ENCODE data around the gene CRYBA2.

The CRYBA2 gene

DNA sequence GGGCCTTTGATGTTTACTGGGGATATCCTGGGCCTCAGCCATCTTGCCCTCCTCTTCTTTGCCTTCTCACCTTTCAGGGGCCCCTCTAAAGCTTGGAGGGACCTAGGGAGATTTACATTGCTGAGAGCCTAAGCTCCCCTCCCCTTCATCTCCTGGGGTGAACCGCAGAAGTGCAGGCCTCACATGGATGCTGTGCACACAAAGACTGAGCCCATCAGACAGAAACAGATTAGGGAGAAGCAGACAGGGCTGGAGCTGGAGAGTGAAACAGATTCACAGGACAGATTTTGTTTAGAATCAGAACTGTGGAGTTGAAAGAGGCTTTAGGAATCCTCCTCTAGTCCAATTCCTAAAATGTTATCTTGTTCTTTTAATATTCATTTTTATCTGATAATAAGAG is 37.2 kb downstream of the CRYBA2 start:
- DNase-seq (ENCODE audit: low read depth, low spot score), result no peak

DNA sequence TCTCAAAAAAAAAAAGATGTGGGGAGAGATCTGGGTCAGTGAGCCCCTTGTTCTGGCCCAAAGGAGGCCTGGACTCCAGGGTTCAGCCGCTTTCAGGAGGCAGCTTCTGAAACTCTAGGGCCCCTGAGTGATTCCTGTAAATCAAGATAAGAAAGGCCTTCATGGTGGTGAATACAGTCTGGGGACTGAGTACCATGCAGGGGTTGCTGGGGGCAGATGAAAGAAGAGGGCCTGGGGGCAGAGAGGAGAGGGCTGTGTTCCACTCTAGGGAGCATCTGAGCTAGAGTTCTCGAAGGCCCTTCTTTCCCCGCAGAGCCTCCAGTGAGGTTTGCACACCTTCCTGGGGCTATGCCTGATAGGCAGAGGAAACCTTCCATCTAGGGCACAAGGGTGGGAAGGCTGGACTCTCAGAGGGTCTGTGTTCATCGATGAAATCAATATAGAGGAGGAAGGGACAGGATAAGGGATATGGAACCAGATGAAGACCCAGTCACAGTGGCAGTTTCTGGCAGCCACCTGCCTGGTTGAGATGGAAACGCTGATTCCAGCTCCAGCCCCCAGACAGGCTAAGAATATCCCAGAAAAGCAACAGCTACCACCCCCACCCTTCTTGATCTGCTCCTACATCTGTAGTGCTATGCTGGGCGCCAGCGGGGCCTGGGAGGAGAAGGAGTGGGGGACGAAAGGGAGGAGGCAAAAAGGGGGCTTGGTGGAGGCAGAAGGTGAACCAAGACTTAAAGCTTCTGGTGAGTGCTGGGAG is 38.5 kb downstream of the CRYBA2 start:
- DNase-seq (ENCODE audit: low read depth, low spot score), result no peak

DNA sequence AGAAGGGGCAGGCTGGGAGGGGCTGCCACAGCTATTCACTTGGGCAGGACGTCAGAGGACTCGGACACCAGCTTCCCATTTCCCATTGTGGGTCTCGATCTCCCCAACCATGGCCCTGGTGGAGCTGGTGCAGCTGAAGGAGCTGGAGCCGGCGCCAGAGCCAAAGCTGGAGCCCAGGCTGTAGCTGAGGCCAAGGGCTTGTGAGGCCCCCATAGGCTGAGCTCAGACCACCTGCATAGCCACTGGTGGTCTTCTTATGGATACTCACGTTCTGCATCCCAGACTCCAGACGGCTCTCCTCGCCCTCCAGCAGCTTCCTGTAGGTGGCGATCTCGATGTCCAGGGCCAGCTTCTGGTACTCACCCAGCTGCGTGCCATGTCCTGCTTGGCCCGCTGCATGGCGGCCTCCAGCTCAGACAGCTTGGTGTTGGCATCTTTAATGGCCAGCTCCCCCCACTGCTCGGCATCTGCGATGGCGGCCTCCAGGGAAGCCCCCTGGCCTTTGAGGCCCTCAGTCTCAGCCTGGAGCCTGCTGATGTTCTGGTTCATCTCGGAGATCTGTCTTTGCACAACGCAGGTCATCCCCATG is 39.8 kb downstream of the CRYBA2 start:
- DNase-seq (ENCODE audit: low read depth, low spot score), result no peak

DNA sequence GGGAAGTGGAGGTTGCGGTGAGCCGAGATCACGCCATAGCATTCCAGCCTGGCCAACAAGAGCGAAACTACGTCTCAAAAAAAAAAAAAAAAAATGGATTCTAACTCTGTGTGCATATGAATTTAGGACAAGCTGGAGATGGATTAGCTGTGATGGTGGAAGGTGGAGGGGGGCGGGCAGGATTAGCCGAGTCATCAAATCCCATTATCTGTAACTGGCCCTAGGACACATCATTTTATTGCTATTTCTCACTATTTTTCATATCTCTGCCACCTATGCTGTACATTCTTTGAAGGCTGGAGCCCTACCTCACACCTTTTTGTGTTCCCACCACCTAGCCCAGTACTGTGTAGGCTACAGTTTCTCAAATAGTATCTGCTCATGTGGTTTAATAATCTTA is 41.1 kb downstream of the CRYBA2 start:
- no peak for DNase-seq (ENCODE audit: low read depth, low spot score)

DNA sequence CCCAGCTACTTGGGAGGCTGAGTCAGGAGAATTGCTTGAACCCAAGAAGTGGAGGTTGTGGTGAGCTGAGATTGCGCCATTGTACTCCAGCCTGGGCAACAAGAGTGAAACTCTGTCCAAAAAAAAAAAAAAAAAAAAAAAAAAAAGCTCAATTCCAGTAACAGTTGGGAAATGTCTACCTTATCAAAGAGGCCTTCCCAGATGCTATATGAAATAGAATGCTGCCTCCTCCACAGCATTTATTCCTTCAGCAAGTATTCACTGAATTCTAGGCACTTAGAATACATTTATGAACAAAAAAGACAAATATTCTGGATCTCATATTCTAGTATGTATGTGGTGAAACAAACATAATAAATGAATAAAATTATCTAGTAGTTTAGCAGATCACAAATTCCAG is 46.6 kb downstream of the CRYBA2 start:
- DNase-seq (ENCODE audit: low read depth, low spot score), result no peak

DNA sequence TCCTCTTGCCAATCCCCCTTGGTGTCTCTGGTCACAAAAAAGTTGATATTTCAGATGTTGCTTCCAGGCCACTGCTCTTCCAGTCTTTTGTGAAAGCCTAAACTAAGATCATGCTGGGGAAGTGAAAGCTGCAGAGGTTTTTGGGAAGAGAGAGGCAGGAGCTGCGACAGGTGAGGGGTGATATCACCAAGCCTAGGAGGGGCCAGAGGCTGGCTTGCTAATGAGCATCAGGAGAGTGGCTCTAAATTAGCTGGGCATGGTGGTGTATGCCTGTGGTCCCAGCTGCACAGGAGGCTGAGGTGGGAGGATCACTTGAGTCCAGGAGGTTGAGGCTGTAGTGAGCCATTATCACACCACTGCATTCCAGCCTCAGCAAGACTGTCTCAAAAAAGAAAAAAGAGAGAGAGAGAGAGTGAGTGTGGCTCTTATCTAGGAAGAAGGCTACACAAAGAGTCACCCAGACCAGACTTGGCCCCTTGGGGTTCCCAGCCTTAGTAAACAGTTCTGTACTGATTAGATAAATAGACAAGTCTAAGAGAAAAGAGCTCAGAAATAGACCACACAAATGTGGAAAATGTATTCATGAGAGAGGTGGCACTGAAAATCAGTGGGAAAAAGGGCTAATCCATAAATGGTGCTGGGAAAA is 48.3 kb downstream of the CRYBA2 start:
- DNase-seq (ENCODE audit: low read depth, low spot score), result no peak

Data from activated CD4-positive, CD25-positive, alpha-beta regulatory T cell treated with anti-CD3 and anti-CD28 coated beads, Interleukin-2, amount 50 U/mL, for 16 hours (primary cell).